Measurements from ENCODE around the gene DLGAP1. TPM values are rescaled to one million over a fixed set of nuclear protein-coding genes. Genes with fewer than 3 reads are reported as not detected.

The DLGAP1 gene
- total and polyA plus RNA-seq, 2 experiments from 2014 or later: 3.1 to 6.5 TPM

- Histone ChIP-seq H3K79me2 (no peaks in the 10 kb centered on the region), H3K9me3 (ENCODE audit: low read depth) (no peaks in the 10 kb centered on the region), H3K4me3 (no peak overlapping the region), H2AFZ (no peak overlapping the region), H3K4me2 (no peak overlapping the region), H3K27me3 (no peaks in the 10 kb centered on the region), H3K36me3 (replicated peaks; ENCODE audit: insufficient read depth, low read depth) (no peaks in the 10 kb centered on the region), H3K9me2 (replicated peaks; ENCODE audit: insufficient read depth) (no peaks in the 10 kb centered on the region), H3K27ac (no peak overlapping the region), H3K4me1 (ENCODE audit: insufficient read depth) (no peaks in the 10 kb centered on the region), H4K20me1 (ENCODE audit: insufficient read depth, poor library complexity, severe bottlenecking) (no peaks in the 10 kb centered on the region)
- TF ChIP-seq EZH2phosphoT487 (IDR thresholded peaks at IDR 0.05; ENCODE audit: low read depth, severe bottlenecking, unreplicated experiment) (no peak), EZH2 (IDR thresholded peaks at IDR 0.05; ENCODE audit: borderline replicate concordance) (no peak), CTCF (IDR thresholded peaks at IDR 0.05; ENCODE audit: poor library complexity) (no peak)
- DNase-seq (ENCODE audit: low spot score): no peak
- WGBS (ENCODE audit: low lambda C conversion rate, missing lambda C conversion rate): 94% methylated on average over 2 of the region's 2 CpGs
These were observed 696.0 kb downstream of the DLGAP1 start for GRCh38 chr18:3759099-3759498.

- Histone ChIP-seq H3K36me3 (replicated peaks; ENCODE audit: insufficient read depth, low read depth) (no peaks in the 10 kb centered on the region), H3K27me3 (no peaks in the 10 kb centered on the region), H3K4me3 (no peak overlapping the region), H4K20me1 (ENCODE audit: insufficient read depth, poor library complexity, severe bottlenecking) (no peaks in the 10 kb centered on the region), H3K27ac (no peak overlapping the region), H3K9me2 (replicated peaks; ENCODE audit: insufficient read depth) (no peaks in the 10 kb centered on the region), H3K79me2 (no peaks in the 10 kb centered on the region), H3K4me2 (no peak overlapping the region), H3K4me1 (ENCODE audit: insufficient read depth) (no peaks in the 10 kb centered on the region), H2AFZ (no peak overlapping the region), H3K9me3 (ENCODE audit: low read depth) (no peaks in the 10 kb centered on the region)
- TF ChIP-seq EZH2 (IDR thresholded peaks at IDR 0.05; ENCODE audit: borderline replicate concordance): no peak
- no peak for TF ChIP-seq EZH2phosphoT487 (IDR thresholded peaks at IDR 0.05; ENCODE audit: low read depth, severe bottlenecking, unreplicated experiment)
- TF ChIP-seq CTCF (IDR thresholded peaks at IDR 0.05; ENCODE audit: poor library complexity): no peak
- 96% methylated on average over 7 of the region's 7 CpGs for WGBS (ENCODE audit: low lambda C conversion rate, missing lambda C conversion rate)
- DNase-seq (ENCODE audit: low spot score): no peak
These were observed 696.6 kb downstream of the DLGAP1 start for GRCh38 chr18:3758531-3758930.

GRCh38 chr18:3757361-3757760, 697.7 kb downstream of the DLGAP1 start:
- no peak for DNase-seq (ENCODE audit: low spot score)
- Histone ChIP-seq H3K27ac (no peak overlapping the region), H3K9me3 (ENCODE audit: low read depth) (no peaks in the 10 kb centered on the region), H3K9me2 (replicated peaks; ENCODE audit: insufficient read depth) (no peaks in the 10 kb centered on the region), H3K4me2 (no peak overlapping the region), H3K36me3 (replicated peaks; ENCODE audit: insufficient read depth, low read depth) (no peaks in the 10 kb centered on the region), H3K4me1 (ENCODE audit: insufficient read depth) (no peaks in the 10 kb centered on the region), H3K79me2 (no peaks in the 10 kb centered on the region), H4K20me1 (ENCODE audit: insufficient read depth, poor library complexity, severe bottlenecking) (no peaks in the 10 kb centered on the region), H2AFZ (no peak overlapping the region), H3K4me3 (no peak overlapping the region), H3K27me3 (no peaks in the 10 kb centered on the region)
- no peak for TF ChIP-seq EZH2phosphoT487 (IDR thresholded peaks at IDR 0.05; ENCODE audit: low read depth, severe bottlenecking, unreplicated experiment)
- no peak for TF ChIP-seq EZH2 (IDR thresholded peaks at IDR 0.05; ENCODE audit: borderline replicate concordance)
- TF ChIP-seq CTCF (IDR thresholded peaks at IDR 0.05; ENCODE audit: poor library complexity): no peak
- WGBS (ENCODE audit: low lambda C conversion rate, missing lambda C conversion rate): 92% methylated on average over 3 of the region's 3 CpGs

GRCh38 chr18:3753106-3753505, 702.0 kb downstream of the DLGAP1 start:
- H3K9me2 ChIP-seq (replicated peaks; ENCODE audit: insufficient read depth): no peaks in the 10 kb centered on the region
- no peak overlapping the region for H2AFZ ChIP-seq
- DNase-seq (ENCODE audit: low spot score): no peak
- H3K36me3 ChIP-seq (replicated peaks; ENCODE audit: insufficient read depth, low read depth): no peaks in the 10 kb centered on the region
- H3K9me3 ChIP-seq (ENCODE audit: low read depth): no peaks in the 10 kb centered on the region
- H3K4me1 ChIP-seq (ENCODE audit: insufficient read depth): no peaks in the 10 kb centered on the region
- WGBS (ENCODE audit: low lambda C conversion rate, missing lambda C conversion rate): 83% methylated on average over 4 of the region's 4 CpGs
- no peak overlapping the region for H3K4me3 ChIP-seq
- TF ChIP-seq EZH2 (IDR thresholded peaks at IDR 0.05; ENCODE audit: borderline replicate concordance): no peak
- TF ChIP-seq CTCF (IDR thresholded peaks at IDR 0.05; ENCODE audit: poor library complexity): no peak
- no peak for TF ChIP-seq EZH2phosphoT487 (IDR thresholded peaks at IDR 0.05; ENCODE audit: low read depth, severe bottlenecking, unreplicated experiment)
- no peak overlapping the region for H3K27ac ChIP-seq
- no peaks in the 10 kb centered on the region for H3K79me2 ChIP-seq
- H3K4me2 ChIP-seq: no peak overlapping the region
- H4K20me1 ChIP-seq (ENCODE audit: insufficient read depth, poor library complexity, severe bottlenecking): no peaks in the 10 kb centered on the region
- H3K27me3 ChIP-seq: no peaks in the 10 kb centered on the region
